Measurements from ENCODE around the gene NT5DC4.

DNA sequence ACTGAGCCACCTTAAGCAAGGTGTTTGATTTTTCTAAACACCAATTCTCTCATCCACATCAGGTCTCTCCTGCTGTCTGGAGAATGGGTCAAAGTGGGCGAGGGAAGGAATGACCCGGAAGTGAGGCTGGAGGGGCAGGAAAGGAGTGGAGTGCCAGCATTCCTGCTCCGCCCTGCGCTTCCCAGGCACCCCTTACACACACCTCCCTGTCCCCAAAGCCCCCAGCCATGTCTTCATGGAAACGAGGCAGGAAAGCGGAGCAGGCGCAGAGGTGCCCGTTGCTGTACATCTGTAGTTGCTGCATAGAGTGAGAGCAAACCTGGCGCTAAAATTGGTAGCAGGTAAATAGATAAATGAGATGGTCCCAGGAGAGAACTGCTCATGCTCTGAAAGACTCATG, 27.2 kb upstream of the NT5DC4 start:
- TF ChIP-seq POLR2A (IDR thresholded peaks at IDR 0.05): no peak
- no peak for TF ChIP-seq CTCF (IDR thresholded peaks at IDR 0.05)

All from uterus (tissue), 2 donors.